ENCODE results near the gene ZNF317. TPM values are rescaled to one million over a fixed set of nuclear protein-coding genes. Genes with fewer than 3 reads are reported as not detected.
"Not testable (repeated sequence)": the region's sequence is repeated elsewhere in the genome, so short reads cannot be mapped to it uniquely, and the experiment has no call there.

Gene ZNF317
- polyA plus RNA-seq, 5 donors = 26.6 to 32.8 (median 32.0) TPM

DNA sequence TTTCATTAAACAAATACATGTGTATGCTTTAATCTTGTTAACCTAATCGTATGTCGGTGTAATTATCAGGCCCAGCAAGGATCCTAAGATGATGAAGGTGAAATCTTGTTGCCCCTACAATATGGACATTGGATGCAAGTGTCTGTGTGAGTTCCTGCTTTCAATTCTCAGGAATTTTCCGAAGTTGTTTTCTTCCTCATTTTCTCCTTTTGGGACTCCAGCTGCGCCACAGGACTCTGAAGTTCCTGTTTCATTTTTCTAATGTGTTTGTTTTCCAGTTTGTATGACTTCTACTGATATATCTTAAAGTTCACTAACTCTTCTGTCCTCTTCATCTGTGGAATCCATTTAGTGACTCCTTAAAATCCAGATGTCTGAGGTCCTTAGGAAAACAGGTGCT, 26.6 kb downstream of the ZNF317 start:
- DNase-seq = no peak

DNA sequence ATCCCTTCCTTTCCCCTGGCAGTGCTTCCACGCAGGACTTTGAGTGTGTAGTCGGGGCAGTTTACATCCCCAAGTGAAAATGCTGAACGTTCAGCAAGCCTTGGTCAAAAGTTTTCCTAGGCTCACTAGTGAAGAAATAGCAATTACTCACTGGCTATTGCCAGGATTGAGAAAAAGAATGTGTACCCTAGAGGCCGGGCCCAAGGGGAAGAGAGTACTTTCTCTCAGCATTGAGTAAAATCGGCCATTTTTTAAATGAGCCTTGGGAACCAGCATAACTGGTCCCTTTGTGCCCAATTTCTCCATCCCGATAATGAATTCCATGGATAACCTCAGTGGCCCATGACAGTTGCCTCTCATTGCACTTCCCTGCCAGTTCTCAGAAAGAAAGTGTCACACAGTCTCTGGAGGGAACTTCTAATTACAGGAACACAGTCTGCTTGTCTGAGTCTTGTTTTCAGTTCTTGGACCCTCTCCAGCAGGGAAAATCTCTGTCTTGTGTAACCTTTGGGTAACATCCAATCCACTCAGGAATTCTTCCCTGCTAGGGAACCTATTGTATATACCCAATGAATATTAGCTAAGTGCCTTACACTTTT, 31.3 kb downstream of the ZNF317 start:
- DNase-seq = no peak

GRCh38 chr19:9175326-9175725, 35.1 kb downstream of the ZNF317 start:
- DNase-seq = no peak

DNA sequence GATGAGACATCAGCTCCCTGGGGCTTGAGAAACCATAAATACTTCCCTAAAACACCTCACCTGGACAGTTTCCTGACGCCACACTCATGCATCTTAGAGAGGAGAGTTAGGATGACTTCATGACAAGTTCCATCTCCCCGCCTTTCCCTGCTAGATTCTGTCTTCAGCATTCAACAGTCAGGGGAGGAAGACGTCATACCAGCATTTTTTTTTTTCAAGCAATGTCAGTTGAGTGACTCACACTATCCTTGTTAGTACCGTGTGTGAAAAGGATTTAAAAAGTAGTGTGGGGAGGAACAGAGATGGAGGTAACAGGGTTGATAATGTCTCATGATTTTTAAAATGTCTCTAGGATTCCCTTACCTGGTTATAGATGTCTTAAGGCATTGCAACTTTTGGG, 38.7 kb downstream of the ZNF317 start, which contains the start of gene OR7D2:
OR7D2 (plus strand) TSS at position 79 of the 400 bp plus-strand sequence. CDS start 6,803 bp downstream, outside the sequence.
- DNase-seq = no peak

DNA sequence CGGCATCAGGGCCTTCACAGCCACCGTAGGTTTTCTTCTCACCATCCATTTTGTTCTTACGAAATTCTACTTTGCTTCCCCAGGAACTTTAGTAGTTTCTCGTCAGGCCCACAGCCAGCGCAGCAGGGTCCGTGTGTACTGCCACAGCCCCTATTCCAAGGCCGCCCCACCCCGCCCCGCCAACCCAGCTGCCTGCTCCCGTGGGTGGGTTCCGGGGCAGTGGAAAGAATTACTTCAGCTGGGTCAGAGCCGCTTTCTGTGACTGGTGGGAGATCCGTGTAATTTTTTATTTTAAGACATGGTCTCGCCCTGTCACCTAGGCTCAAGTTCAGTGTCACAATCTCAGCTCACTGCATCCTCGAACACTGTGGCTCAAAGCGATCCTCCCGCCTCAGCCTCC, 42.8 kb downstream of the ZNF317 start:
- DNase-seq = no peak

- no peak for DNase-seq
These were observed 47.0 kb downstream of the ZNF317 start for GRCh38 chr19:9187191-9187590.

DNA sequence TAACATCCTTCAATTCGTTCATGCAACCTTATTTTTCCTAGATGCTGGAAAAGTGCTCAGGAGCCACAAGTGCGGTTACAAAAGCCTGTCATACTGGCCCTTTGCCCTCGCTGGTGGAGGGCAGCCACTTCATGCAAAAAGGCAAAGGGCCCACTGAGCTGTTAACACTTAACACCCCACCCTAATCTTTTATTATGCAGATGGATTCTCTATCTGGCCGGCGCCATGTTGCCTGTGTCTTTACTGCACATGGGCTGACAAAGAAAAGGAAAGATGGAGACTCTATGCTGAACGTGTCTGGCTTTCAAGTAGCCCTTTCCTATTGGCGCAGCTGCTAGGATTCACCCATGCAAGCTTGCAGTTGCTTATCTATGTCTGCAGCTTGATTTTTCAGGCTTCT, 49.3 kb downstream of the ZNF317 start:
- no peak for DNase-seq

- DNase-seq = not testable (repeated sequence)
These were observed 57.8 kb downstream of the ZNF317 start for GRCh38 chr19:9198044-9198443.

GRCh38 chr19:9205501-9206113, 65.4 kb downstream of the ZNF317 start:
- DNase-seq = peak; percentile 47 to 53

Other genes starting within 250 kb of the ZNF317 start
- under 1 TPM in 3 of 5 donors, not detected in 2; under 0.01 to 0.09 (median 0.01) TPM for gene MUC16, start 130.0 kb upstream of the ZNF317 start, polyA plus RNA-seq (ENCODE audit: insufficient read depth in 1 of 5, insufficient read length in 5 of 5, low replicate concordance in 1 of 5)
- under 1 TPM in 2 of 5 donors, not detected in 3; 0.04 to 0.12 TPM for gene OR1M1, start 53.3 kb upstream of the ZNF317 start, polyA plus RNA-seq (ENCODE audit: insufficient read depth in 1 of 5, insufficient read length in 5 of 5, low replicate concordance in 1 of 5)
- gene OR7G2, start 32.9 kb upstream of the ZNF317 start, polyA plus RNA-seq (ENCODE audit: insufficient read depth in 1 of 5, insufficient read length in 5 of 5, low replicate concordance in 1 of 5) = under 1 TPM in 4 of 5 donors, not detected in 1; 0.04 to 0.08 (median 0.05) TPM
- not detected for gene OR7G1, start 24.6 kb upstream of the ZNF317 start, polyA plus RNA-seq (ENCODE audit: insufficient read depth in 1 of 5, insufficient read length in 5 of 5, low replicate concordance in 1 of 5)
- gene OR7G3, start 13.4 kb upstream of the ZNF317 start, polyA plus RNA-seq (ENCODE audit: insufficient read depth in 1 of 5, insufficient read length in 5 of 5, low replicate concordance in 1 of 5) = not detected
- 1 to 10 TPM in 1 of 5 donors, under 1 TPM in 4; 0.05 to 2.0 (median 0.12) TPM for gene OR7D2, start 38.6 kb downstream of the ZNF317 start, polyA plus RNA-seq (ENCODE audit: insufficient read depth in 1 of 5, insufficient read length in 5 of 5, low replicate concordance in 1 of 5)
- gene OR7D4, start 79.2 kb downstream of the ZNF317 start, polyA plus RNA-seq (ENCODE audit: insufficient read depth in 1 of 5, insufficient read length in 5 of 5, low replicate concordance in 1 of 5) = under 1 TPM; 0.04 to 0.10 (median 0.06) TPM
- not detected for gene OR7E24, start 110.5 kb downstream of the ZNF317 start, polyA plus RNA-seq (ENCODE audit: insufficient read depth in 1 of 5, insufficient read length in 5 of 5, low replicate concordance in 1 of 5)
- gene ZNF699, start 169.4 kb downstream of the ZNF317 start, polyA plus RNA-seq (ENCODE audit: insufficient read depth in 1 of 5, insufficient read length in 5 of 5, low replicate concordance in 1 of 5) = 1 to 10 TPM; 4.0 to 8.5 (median 7.1) TPM
- gene ZNF559, start 183.8 kb downstream of the ZNF317 start, polyA plus RNA-seq (ENCODE audit: insufficient read depth in 1 of 5, insufficient read length in 5 of 5, low replicate concordance in 1 of 5) = 10 to 100 TPM; 61.9 to 87.0 (median 72.3) TPM
- 10 to 100 TPM; 11.8 to 18.4 (median 15.6) TPM for gene ZNF177, start 222.6 kb downstream of the ZNF317 start, polyA plus RNA-seq (ENCODE audit: insufficient read depth in 1 of 5, insufficient read length in 5 of 5, low replicate concordance in 1 of 5)